HL-60 (cell line): ENCODE results near the gene SETD1B.

Experiments used
- DNase-seq, 2 experiments: peaks; one replicate each; pipeline ENCODE4 v3.0.0-alpha.2; 2010 to 2020; ENCODE audit warnings: low read depth in 1 of 2, low spot score in 1 of 2
- H3K27ac ChIP-seq: fragments of 250-450 bp; sonication (Bioruptor Pico); replicated peaks from 2 replicates; pipeline ENCODE4 v1.5.1; 2020; ENCODE audit warnings: mild to moderate bottlenecking, moderate library complexity
- H3K27me3 ChIP-seq: fragments of 250-450 bp; sonication (Bioruptor Pico); 2 replicates; pipeline ENCODE4 v1.5.1; 2021; ENCODE audit warnings: mild to moderate bottlenecking, moderate library complexity; ENCODE audit not compliant: insufficient read depth, poor library complexity, severe bottlenecking
- H3K4me3 ChIP-seq: replicated peaks from 2 replicates; pipeline ENCODE4 v1.5.1; 2011; ENCODE audit warnings: mild to moderate bottlenecking, control low read depth, low read length; ENCODE audit not compliant: insufficient read depth
- CTCF ChIP-seq: IDR thresholded peaks from one replicate; pipeline ENCODE4 v1.5.1; 2011; ENCODE audit warnings: low read length, control low read depth, inconsistent platforms; ENCODE audit not compliant: insufficient read depth
- GABPA ChIP-seq: IDR thresholded peaks from 2 replicates; pipeline ENCODE4 v1.6.1; 2012; ENCODE audit warnings: low read depth
- POLR2AphosphoS5 ChIP-seq: IDR thresholded peaks from 2 replicates; pipeline ENCODE4 v1.6.1; 2012; ENCODE audit warnings: low read depth
- REST ChIP-seq: IDR thresholded peaks from 2 replicates; pipeline ENCODE4 v1.6.1; 2012; ENCODE audit warnings: low read depth; ENCODE audit not compliant: insufficient replicate concordance
- SPI1 ChIP-seq: IDR thresholded peaks from 2 replicates; pipeline ENCODE4 v1.6.1; 2012; ENCODE audit warnings: low read depth, mild to moderate bottlenecking, borderline replicate concordance

The SETD1B gene

GRCh38 chr12:121762269-121762668, 41.5 kb upstream of the SETD1B start:
- H3K4me3 ChIP-seq = no peak overlapping the region
- TF ChIP-seq POLR2AphosphoS5 (no peak), CTCF (no peak), SPI1 (no peak), REST (no peak), GABPA (no peak)
- no peak for DNase-seq
- H3K27ac ChIP-seq = no peak overlapping the region
- no peaks in the 10 kb centered on the region for H3K27me3 ChIP-seq

- TF ChIP-seq GABPA = no peak
- no peak for TF ChIP-seq SPI1
- no peak overlapping the region for H3K4me3 ChIP-seq
- DNase-seq = no peak
- no peaks in the 10 kb centered on the region for H3K27me3 ChIP-seq
- H3K27ac ChIP-seq = no peak overlapping the region
These were observed 39.0 kb upstream of the SETD1B start for GRCh38 chr12:121764808-121765207.

- DNase-seq = no peak
- H3K4me3 ChIP-seq = no peak overlapping the region
- TF ChIP-seq SPI1 = no peak
- no peak for TF ChIP-seq POLR2AphosphoS5
- TF ChIP-seq CTCF = no peak
- no peak for TF ChIP-seq REST
- no peak for TF ChIP-seq GABPA
- H3K27me3 ChIP-seq = no peaks in the 10 kb centered on the region
- no peak overlapping the region for H3K27ac ChIP-seq
These were observed 38.2 kb upstream of the SETD1B start for GRCh38 chr12:121765573-121765972.

- Histone ChIP-seq H3K27me3 (no peaks in the 10 kb centered on the region), H3K27ac (no peak overlapping the region), H3K4me3 (no peak overlapping the region)
- TF ChIP-seq SPI1 (no peak), REST (no peak), POLR2AphosphoS5 (no peak), GABPA (no peak), CTCF (no peak)
- DNase-seq = no peak
These were observed 37.3 kb upstream of the SETD1B start for GRCh38 chr12:121766290-121767039.
